Right ventricle myocardium superior (tissue), 1 donor: Measurements from ENCODE around the gene ZNF385C. TPM values are rescaled to one million over a fixed set of nuclear protein-coding genes. Genes with fewer than 3 reads are reported as not detected.
"Not testable (repeated sequence)": the region's sequence is repeated elsewhere in the genome, so short reads cannot be mapped to it uniquely, and the experiment has no call there.

ENCODE experiments used
- ATAC-seq: fragments of 200-7000 bp; cut with Tn5 transposase; one replicate; pipeline ENCODE4 v1.9.1; 2020; ENCODE audit warnings: mild to moderate bottlenecking; ENCODE audit not compliant: poor library complexity
- DNase-seq: peaks from one replicate; pipeline ENCODE4 v3.0.0-alpha.2; 2020
- intact Hi-C: fragments of 100-400 bp; cut with DNase I; formaldehyde crosslinking; loops from one replicate; pipeline ENCODE4 v1.11.2; 2022
- long read RNA-seq: library from polyadenylated mRNA; unstranded; transcript quantifications from one replicate; pipeline ENCODE4 v2.0.0, GENCODE V29; 2021
- total RNA-seq: library from RNA; stranded (reverse); fragmentation: NEBNext Ultra II Directional; extraction: Animal tissue kit (Norgen Biotek cat#: 25700); gene quantifications from one replicate; pipeline ENCODE4 v1.2.1, GENCODE V29; 2021
- donor health status: DM: no; HTN: yes; CAD: no; lungs with severe emphysema.

Gene ZNF385C
- 0.16 TPM for total RNA-seq
- long read RNA-seq: 0 reads

- DNase-seq (no peak), ATAC-seq (no peak)
- intact Hi-C loops: no loop called here
Measured at GRCh38 chr17:42097691-42098631, at the start of gene ZNF385C. TSS of gene ZNF385C (minus strand) at chr17:42098473. CDS start at chr17:42063056, 35,417 bp downstream.

- DNase-seq (no peak), ATAC-seq (no peak)
- intact Hi-C loops: no loop called here
Measured at GRCh38 chr17:42146911-42147607, 48.8 kb upstream of the ZNF385C start.

- ATAC-seq, intact Hi-C loops, DNase-seq: not testable (repeated sequence)
Measured at GRCh38 chr17:42143138-42143537, 44.9 kb upstream of the ZNF385C start.

- DNase-seq (no peak), ATAC-seq (peak; percentile 69)
- intact Hi-C loops: no loop called here
Measured at GRCh38 chr17:42142371-42142896, 44.2 kb upstream of the ZNF385C start.

- ATAC-seq: no peak
- intact Hi-C loops: no loop called here
- no peak for DNase-seq
Measured at GRCh38 chr17:42141382-42141781, 43.1 kb upstream of the ZNF385C start.

GRCh38 chr17:42140690-42141089, 42.4 kb upstream of the ZNF385C start:
- intact Hi-C loops, ATAC-seq, DNase-seq: not testable (repeated sequence)

- intact Hi-C loops: no loop called here
- no peak for DNase-seq
- peak; percentile 6 for ATAC-seq
Measured at GRCh38 chr17:42138749-42139492, 40.6 kb upstream of the ZNF385C start.

GRCh38 chr17:42136654-42137051, 38.4 kb upstream of the ZNF385C start:
- DNase-seq (no peak), ATAC-seq (no peak)

GRCh38 chr17:42135664-42136653, 37.7 kb upstream of the ZNF385C start:
- intact Hi-C loops: no loop called here
- DNase-seq: peak; percentile 80

More at GRCh38 chr17:42136654-42137051, 38.4 kb upstream of the ZNF385C start:
- intact Hi-C loops: no loop called here

GRCh38 chr17:42135151-42135550, 36.9 kb upstream of the ZNF385C start:
- DNase-seq (no peak), ATAC-seq (no peak)
- intact Hi-C loops: no loop called here

More at GRCh38 chr17:42135664-42136653, 37.7 kb upstream of the ZNF385C start:
- ATAC-seq: peak; percentile 83

GRCh38 chr17:42133461-42134041, 35.3 kb upstream of the ZNF385C start:
- no peak for ATAC-seq
- intact Hi-C loops: no loop called here
- no peak for DNase-seq

GRCh38 chr17:42132941-42133340, 34.7 kb upstream of the ZNF385C start:
- DNase-seq (peak; percentile 67), ATAC-seq (peak; percentile 54)
- intact Hi-C loops: no loop called here

- DNase-seq (no peak), ATAC-seq (no peak)
- intact Hi-C loops: no loop called here
Measured at GRCh38 chr17:42131981-42132432, 33.7 kb upstream of the ZNF385C start.

- no peak for DNase-seq
- no peak for ATAC-seq
- intact Hi-C loops: no loop called here
Measured at GRCh38 chr17:42131232-42131631, 33.0 kb upstream of the ZNF385C start.

GRCh38 chr17:42130310-42130936, 32.1 kb upstream of the ZNF385C start:
- intact Hi-C loops: no loop called here
- DNase-seq: no peak
- no peak for ATAC-seq

GRCh38 chr17:42129109-42129837, 31.0 kb upstream of the ZNF385C start:
- peak; percentile 48 for ATAC-seq

More at GRCh38 chr17:42129109-42129837, 31.0 kb upstream of the ZNF385C start:
- DNase-seq: peak; percentile 72
- intact Hi-C loops: no loop called here
